Gastrocnemius medialis (tissue), 4 donors: ENCODE results near the gene PLCL2. TPM values are rescaled to one million over a fixed set of nuclear protein-coding genes. Genes with fewer than 3 reads are reported as not detected.

Experiments used
- ATAC-seq, 2 donors: fragments of 150-250 bp; one replicate each; pipeline ENCODE4 v1.9.1; 2016
- DNase-seq, 2 donors: peaks; one replicate each; pipeline ENCODE4 v3.0.0-alpha.2; 2019
- H3K27ac ChIP-seq, 4 donors: fragments of 200-600 bp; sonication (generic); 1 replicate in 1 of 4; 2 replicates in 3 of 4; pipeline ENCODE4 v1.5.1; 2016 to 2018; ENCODE audit warnings: mild to moderate bottlenecking in 2 of 4, moderate library complexity in 1 of 4
- H3K27me3 ChIP-seq, 3 donors: fragments of 200-600 bp; sonication (generic) in 2 of 3; 1 replicate in 1 of 3; 2 replicates in 2 of 3; pipeline versions ENCODE4 v1.5.1 to v1.6.0; 2016 to 2019; ENCODE audit warnings: mild to moderate bottlenecking in 1 of 3, moderate library complexity in 1 of 3
- H3K36me3 ChIP-seq, 2 donors: fragments of 200-600 bp; sonication (generic) in 1 of 2; one replicate each; pipeline ENCODE4 v1.5.1; 2017 to 2018
- H3K4me1 ChIP-seq, 2 donors: fragments of 200-600 bp; sonication (generic) in 1 of 2; one replicate each; pipeline ENCODE4 v1.5.1; 2016 to 2017; ENCODE audit warnings: mild to moderate bottlenecking in 2 of 2
- H3K4me3 ChIP-seq, 4 donors: fragments of 200-600 bp; sonication (generic) in 3 of 4; 1 replicate in 1 of 4; 2 replicates in 3 of 4; pipeline ENCODE4 v1.5.1; 2016 to 2019; ENCODE audit warnings: mild to moderate bottlenecking in 2 of 4
- H3K9me3 ChIP-seq, 3 donors: fragments of 200-600 bp; sonication (generic) in 2 of 3; 1 replicate in 1 of 3; 2 replicates in 2 of 3; pipeline ENCODE4 v1.5.1; 2016 to 2019
- CTCF ChIP-seq, 5 experiments: fragments of 450-650 bp in 3 of 5; fragments of 200-600 bp in 2 of 5; sonication (generic) in 2 of 5; IDR thresholded peaks in 4 of 5; conservative IDR thresholded peaks in 1 of 5; 1 replicate in 4 of 5; 2 replicates in 1 of 5; pipeline ENCODE4 v1.5.1; 2016 to 2019; ENCODE audit warnings: antibody characterized with exemption in 5 of 5, mild to moderate bottlenecking in 3 of 5, moderate library complexity in 3 of 5
- POLR2A ChIP-seq, 2 donors: fragments of 450-650 bp; IDR thresholded peaks; one replicate each; pipeline ENCODE4 v1.6.1; 2017; ENCODE audit warnings: antibody characterized with exemption in 2 of 2, mild to moderate bottlenecking in 2 of 2, moderate library complexity in 2 of 2
- in situ Hi-C, 4 donors: fragments of 200-750 bp; cut with MboI; loops; one replicate each; pipeline versions ENCODE4 v1.15.0 to v1.8.0; 2017; ENCODE audit warnings: low sequenced_read_pairs in 4 of 4
- intact Hi-C: fragments of 100-400 bp; cut with DNase I; formaldehyde crosslinking; loops from one replicate; pipeline ENCODE4 v1.15.1; 2023; ENCODE audit warnings: low total_unique reads
- total RNA-seq, 4 donors: library from RNA; depleted of rRNA; stranded (reverse); fragments of >200 nt; gene quantifications; one replicate each; pipeline versions ENCODE4 v1.1.0 to v1.2.3, GENCODE V29; 2016

Gene PLCL2
- total RNA-seq, 4 donors from 2014 or later, result 23.9 to 37.2 (median 32.7) TPM

GRCh38 chr3:17059989-17060550 is 175.3 kb downstream of the PLCL2 start:
- intact Hi-C loops, result no loop called here
- peak overlapping the region in 2 of 4 donors; percentile 2 to 21 for H3K27ac ChIP-seq

GRCh38 chr3:17061005-17061404 is 176.2 kb downstream of the PLCL2 start:
- peak overlapping the region in 1 of 4 donors; percentile 16 for H3K27ac ChIP-seq
- H3K36me3 ChIP-seq, result no peaks in the 10 kb centered on the region
- DNase-seq, result no peak
- no peak overlapping the region for H3K4me3 ChIP-seq
- ATAC-seq, result no peak
- TF ChIP-seq POLR2A (IDR thresholded peaks at IDR 0.05), result no peak
- TF ChIP-seq CTCF (IDR thresholded peaks at IDR 0.05 in 4 of 5, conservative IDR thresholded peaks at IDR 0.05 in 1 of 5), result no peak
- in situ Hi-C loops (no loop called here), intact Hi-C loops (no loop called here)
- no peaks in the 10 kb centered on the region for H3K9me3 ChIP-seq
- peaks cover 25% of the 10 kb centered on the region in 2 donors for H3K4me1 ChIP-seq
- no peaks in the 10 kb centered on the region for H3K27me3 ChIP-seq

More at GRCh38 chr3:17059989-17060550, 175.3 kb downstream of the PLCL2 start:
- no peaks in the 10 kb centered on the region for H3K36me3 ChIP-seq
- no peaks in the 10 kb centered on the region for H3K27me3 ChIP-seq
- no peak overlapping the region for H3K4me3 ChIP-seq
- H3K4me1 ChIP-seq, result peaks cover 34% of the 10 kb centered on the region in 2 donors
- ATAC-seq (no peak), DNase-seq (no peak)
- in situ Hi-C loops, result no loop called here
- no peaks in the 10 kb centered on the region for H3K9me3 ChIP-seq
- no peak for TF ChIP-seq POLR2A (IDR thresholded peaks at IDR 0.05)
- TF ChIP-seq CTCF (IDR thresholded peaks at IDR 0.05 in 4 of 5, conservative IDR thresholded peaks at IDR 0.05 in 1 of 5), result no peak

GRCh38 chr3:17062736-17063135 is 178.0 kb downstream of the PLCL2 start:
- H3K27me3 ChIP-seq, result no peaks in the 10 kb centered on the region
- no peaks in the 10 kb centered on the region for H3K9me3 ChIP-seq
- no peak for TF ChIP-seq CTCF (IDR thresholded peaks at IDR 0.05 in 4 of 5, conservative IDR thresholded peaks at IDR 0.05 in 1 of 5)
- TF ChIP-seq POLR2A (IDR thresholded peaks at IDR 0.05), result no peak
- peak overlapping the region in 3 of 4 donors; percentile 10 to 40 (median 11) for H3K27ac ChIP-seq
- no peaks in the 10 kb centered on the region for H3K36me3 ChIP-seq
- in situ Hi-C loops (no loop called here), intact Hi-C loops (no loop called here)
- DNase-seq, result no peak
- H3K4me3 ChIP-seq, result no peak overlapping the region
- peaks cover 18 to 22% of the 10 kb centered on the region in 2 donors for H3K4me1 ChIP-seq
- peak in 1 of 2 donors; percentile 48 for ATAC-seq

- TF ChIP-seq CTCF (IDR thresholded peaks at IDR 0.05 in 4 of 5, conservative IDR thresholded peaks at IDR 0.05 in 1 of 5) (no peak), POLR2A (IDR thresholded peaks at IDR 0.05) (no peak)
- DNase-seq, result no peak
- Histone ChIP-seq H3K27ac (peak overlapping the region in 1 of 4 donors; percentile 35), H3K27me3 (no peaks in the 10 kb centered on the region), H3K9me3 (no peaks in the 10 kb centered on the region), H3K36me3 (peaks cover 0 to 4% of the 10 kb centered on the region in 2 donors), H3K4me1 (peaks cover 18 to 22% of the 10 kb centered on the region in 2 donors), H3K4me3 (no peak overlapping the region)
- in situ Hi-C loops, result no loop called here
- intact Hi-C loops, result no loop called here
- ATAC-seq, result no peak
Observed at GRCh38 chr3:17063596-17063995, 178.8 kb downstream of the PLCL2 start.

GRCh38 chr3:17065315-17065714 is 180.6 kb downstream of the PLCL2 start:
- H3K27ac ChIP-seq, result no peak overlapping the region
- intact Hi-C loops, result no loop called here
- TF ChIP-seq POLR2A (IDR thresholded peaks at IDR 0.05) (no peak), CTCF (IDR thresholded peaks at IDR 0.05 in 4 of 5, conservative IDR thresholded peaks at IDR 0.05 in 1 of 5) (no peak)
- H3K27me3 ChIP-seq, result no peaks in the 10 kb centered on the region
- DNase-seq (no peak), ATAC-seq (no peak)
- no peak overlapping the region for H3K4me3 ChIP-seq
- H3K9me3 ChIP-seq, result no peaks in the 10 kb centered on the region
- in situ Hi-C loops, result no loop called here
- peaks cover 0 to 8% of the 10 kb centered on the region in 2 donors for H3K36me3 ChIP-seq
- H3K4me1 ChIP-seq, result peaks cover 24 to 29% of the 10 kb centered on the region in 2 donors
